ELR (cell line): ENCODE measurements around the gene CLK3.
"Not testable (repeated sequence)": the region's sequence is repeated elsewhere in the genome, so short reads cannot be mapped to it uniquely, and the experiment has no call there.

Source experiments
- DNase-seq: peaks from one replicate; pipeline ENCODE4 v3.0.0-alpha.2; 2015; ENCODE audit warnings: low read depth

CLK3 gene

GRCh38 chr15:74620636-74621545, 5.3 kb downstream of the CLK3 start:
- peak; percentile 84 for DNase-seq

- DNase-seq, result no peak
Observed at GRCh38 chr15:74621546-74621920, 5.9 kb downstream of the CLK3 start.

GRCh38 chr15:74621936-74622335, 6.3 kb downstream of the CLK3 start:
- DNase-seq, result no peak

GRCh38 chr15:74622758-74623157, 7.1 kb downstream of the CLK3 start:
- no peak for DNase-seq

DNA sequence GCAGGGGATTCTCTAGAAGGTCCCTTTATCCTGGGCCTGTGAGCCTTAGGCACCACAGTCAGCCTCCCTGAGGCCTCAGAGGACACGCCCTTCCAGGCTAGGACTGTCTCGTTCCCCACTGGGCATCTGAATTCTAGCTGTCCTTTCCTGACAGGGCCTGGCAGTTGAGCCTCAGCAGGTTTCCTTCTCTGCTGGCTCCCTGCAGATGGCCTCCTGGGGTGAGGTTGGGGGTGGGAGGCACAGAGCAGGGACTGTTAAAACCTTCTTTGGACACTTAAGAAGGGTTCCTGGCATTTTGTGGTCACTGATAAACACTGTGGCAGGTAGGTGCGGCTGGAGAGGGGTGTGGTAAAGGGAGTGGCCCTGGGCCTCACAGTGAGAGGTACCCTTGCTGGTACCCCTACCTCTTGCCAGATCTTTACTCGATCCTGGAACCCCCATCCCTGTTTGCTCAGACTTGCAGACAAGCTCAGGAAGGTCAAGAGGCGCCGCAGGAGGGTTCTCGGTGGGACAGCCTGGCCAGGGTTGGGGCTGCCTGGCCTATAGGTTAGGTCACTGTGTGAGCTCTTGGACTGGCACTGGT, 8.5 kb downstream of the CLK3 start:
- DNase-seq, result no peak

GRCh38 chr15:74625693-74626092, 10.1 kb downstream of the CLK3 start:
- DNase-seq, result no peak

- DNase-seq, result no peak
Observed at GRCh38 chr15:74626336-74626735, 10.7 kb downstream of the CLK3 start.

GRCh38 chr15:74626752-74627692, 11.4 kb downstream of the CLK3 start:
- DNase-seq, result no peak

DNA sequence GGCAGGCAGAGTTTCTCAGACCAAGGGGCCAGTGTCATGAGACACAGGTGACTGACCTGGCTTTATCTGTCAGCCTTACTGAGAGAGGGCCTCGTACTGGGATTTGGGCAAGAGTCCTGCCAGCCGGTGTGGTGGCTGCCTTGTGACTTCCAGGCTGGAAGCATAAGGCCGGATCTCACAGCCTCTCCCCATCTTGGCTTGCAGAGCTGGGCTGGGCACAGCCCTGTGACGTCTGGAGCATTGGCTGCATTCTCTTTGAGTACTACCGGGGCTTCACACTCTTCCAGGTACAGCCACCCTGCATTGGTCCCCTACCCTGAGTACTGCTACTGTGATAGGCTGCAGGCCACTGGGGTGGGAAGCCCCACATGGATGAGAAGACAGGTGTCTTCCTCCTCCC, 12.1 kb downstream of the CLK3 start:
- DNase-seq, result no peak

GRCh38 chr15:74628199-74628598, 12.6 kb downstream of the CLK3 start:
- no peak for DNase-seq

DNA sequence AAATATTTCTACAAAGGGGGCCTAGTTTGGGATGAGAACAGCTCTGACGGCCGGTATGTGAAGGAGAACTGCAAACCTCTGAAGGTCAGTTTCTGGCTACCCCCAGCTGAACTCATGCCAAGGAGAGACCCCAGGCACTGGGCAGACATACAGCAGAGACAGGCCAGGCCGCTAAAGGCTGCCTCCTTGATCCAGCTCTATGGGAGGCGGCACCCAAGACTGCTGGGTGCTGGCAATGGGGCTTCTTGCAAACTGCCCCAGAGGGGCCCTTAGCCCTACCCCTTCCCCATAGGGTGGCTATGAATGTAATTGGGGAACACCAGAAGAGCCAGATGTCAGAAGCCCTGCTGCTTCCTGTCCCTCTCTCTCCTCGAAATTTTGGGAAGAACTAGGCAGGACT, 13.3 kb downstream of the CLK3 start:
- DNase-seq, result no peak

- not testable (repeated sequence) for DNase-seq
Observed at GRCh38 chr15:74629696-74630095, 14.1 kb downstream of the CLK3 start.

DNA sequence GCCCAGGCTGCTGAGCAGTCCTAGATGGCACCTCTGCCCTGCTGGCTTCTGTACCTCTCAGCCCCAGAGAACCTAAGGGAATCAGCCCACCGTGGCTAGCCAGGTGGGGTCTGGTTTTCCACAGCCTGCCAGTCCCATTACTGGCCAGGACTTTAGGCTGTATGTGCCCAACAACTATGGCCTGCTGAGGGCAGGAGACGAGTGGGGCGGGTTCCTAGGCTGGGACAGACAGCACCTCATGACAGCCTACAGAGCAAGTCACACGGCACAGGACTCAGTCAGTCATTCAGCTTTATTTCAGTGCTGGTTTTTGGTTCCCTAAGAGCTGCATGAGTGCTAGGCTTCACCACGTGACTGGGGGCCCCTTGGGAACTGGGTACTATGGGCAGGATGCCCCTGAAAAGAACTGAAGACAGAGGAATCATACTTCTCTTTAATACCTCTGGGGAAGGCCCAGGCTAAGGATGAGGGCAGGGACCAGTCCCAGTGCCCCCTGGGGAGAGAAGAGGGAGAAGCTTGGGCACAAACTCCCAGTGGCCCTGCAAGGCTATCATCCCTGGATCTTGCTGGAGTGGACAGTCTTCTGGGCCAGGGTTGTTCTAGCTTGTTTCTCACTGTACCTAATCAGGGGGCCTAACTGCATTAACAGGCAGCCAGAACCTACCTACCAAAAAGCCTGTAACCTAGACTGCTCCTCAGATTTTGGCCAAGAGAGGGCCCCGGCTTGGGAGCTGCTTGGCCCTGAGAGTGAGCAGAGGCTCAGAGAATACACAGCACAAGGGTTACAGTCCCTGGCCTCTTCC, 14.8 kb downstream of the CLK3 start:
- DNase-seq, result no peak

GRCh38 chr15:74631087-74631385, 15.4 kb downstream of the CLK3 start:
- no peak for DNase-seq

DNA sequence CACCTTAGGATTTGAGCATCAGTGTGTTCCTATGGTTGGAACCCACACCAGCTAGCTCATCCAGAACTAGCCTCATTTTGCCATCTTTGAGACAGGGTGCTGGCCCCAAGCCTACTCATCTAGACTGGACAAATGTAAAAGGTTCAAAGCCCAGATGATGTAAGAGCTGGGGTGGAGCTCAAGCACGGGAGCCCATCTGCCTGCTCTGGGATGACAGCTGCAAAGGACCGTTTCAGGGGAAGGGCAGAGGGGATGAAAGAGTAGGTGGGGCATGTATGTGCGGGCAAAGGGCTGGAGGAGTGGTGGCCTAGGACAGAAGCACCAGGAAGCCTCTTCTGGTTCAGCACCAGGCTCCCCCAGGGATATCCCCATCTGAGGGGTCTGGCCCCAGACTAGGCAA, 15.8 kb downstream of the CLK3 start:
- no peak for DNase-seq

- DNase-seq, result peak; percentile 63
Observed at GRCh38 chr15:74631935-74632560, 16.4 kb downstream of the CLK3 start.

DNA sequence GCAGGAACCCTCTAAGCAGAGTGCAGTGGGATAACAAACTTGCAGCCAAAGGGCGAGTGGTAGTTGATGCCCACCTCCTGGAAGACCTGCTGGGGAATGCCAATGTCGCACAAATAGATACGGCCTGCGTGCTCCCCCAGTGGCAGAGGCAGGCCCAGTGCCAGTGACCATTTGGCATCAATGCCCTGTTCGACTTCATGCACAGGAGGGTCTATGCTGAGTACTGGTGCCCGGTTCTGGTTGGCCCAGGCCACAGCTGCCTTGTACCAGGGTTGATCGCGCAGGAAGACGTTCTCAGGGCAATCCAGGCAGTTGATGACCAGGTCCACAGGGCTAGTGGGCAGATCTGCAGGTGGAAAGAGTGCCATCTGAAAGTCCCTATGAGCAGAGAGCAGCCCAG, 17.0 kb downstream of the CLK3 start:
- DNase-seq, result no peak

- no peak for DNase-seq
Observed at GRCh38 chr15:74633781-74634180, 18.1 kb downstream of the CLK3 start.

DNA sequence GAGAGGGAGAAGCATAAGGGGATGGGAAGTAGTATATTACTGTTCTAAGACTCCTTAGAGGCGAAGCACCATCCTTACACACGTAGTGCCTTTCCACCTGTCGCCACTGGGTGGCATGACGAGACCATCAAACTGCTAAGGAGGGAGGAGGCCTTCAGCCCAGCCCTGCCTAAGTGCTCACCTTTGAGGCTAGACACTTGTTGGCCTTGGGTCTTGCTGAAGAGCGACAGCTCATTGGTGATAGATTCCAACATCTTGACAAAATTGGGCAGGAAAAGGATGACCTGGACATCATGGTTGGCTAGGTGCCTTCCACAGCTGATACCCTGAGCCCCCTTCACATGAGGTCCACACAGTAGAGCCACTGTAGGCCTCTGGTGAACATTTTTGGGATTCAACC, 19.6 kb downstream of the CLK3 start:
- peak; percentile 72 for DNase-seq

- no peak for DNase-seq
Observed at GRCh38 chr15:74636984-74637383, 21.3 kb downstream of the CLK3 start.

DNA sequence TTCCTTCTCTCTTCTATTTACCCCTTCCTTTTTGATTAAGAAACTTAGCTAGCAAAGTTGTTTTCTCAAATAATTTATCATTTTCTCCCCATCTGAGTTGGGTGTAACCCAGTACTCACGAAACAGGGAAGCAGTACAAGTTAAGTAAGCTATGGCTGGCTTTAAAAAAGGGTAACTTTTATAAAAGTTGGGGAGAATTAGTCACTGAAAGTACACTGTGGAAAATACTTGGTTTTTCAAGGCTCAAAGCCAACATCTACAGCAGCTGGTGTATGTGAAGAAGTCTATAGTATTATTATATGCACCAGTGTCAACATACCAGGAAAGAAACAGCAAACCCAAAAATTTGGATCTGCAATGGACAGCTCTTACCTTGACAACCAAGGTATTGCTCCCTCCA, 25.5 kb downstream of the CLK3 start:
- DNase-seq, result no peak

DNA sequence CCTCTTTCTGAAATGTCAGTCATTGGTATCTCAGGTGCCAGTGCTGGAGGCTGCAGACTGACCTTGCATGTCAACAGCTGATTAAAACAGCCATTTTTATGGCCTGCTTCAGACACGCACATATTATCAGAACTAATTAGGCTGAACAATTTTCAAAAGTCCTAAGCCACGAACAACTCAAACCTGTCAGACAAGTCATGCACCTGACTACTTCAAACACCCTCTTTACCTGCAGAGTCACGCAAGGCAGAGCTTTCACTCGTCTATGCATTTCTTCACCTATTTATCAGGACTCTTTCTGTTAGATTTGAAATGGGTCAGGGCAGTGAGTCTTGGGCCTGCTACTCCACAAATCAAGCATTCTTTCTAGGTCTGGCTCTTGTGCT, 26.7 kb downstream of the CLK3 start:
- DNase-seq, result no peak
